Left kidney (tissue), 2 donors: ENCODE results near the gene ARAP1. TPM values are rescaled to one million over a fixed set of nuclear protein-coding genes. Genes with fewer than 3 reads are reported as not detected.

Source experiments
- DNase-seq: peaks from one replicate; pipeline ENCODE4 v3.0.0-alpha.2; 2013
- polyA plus RNA-seq: library from polyadenylated mRNA; unstranded; fragments of 120-200 nt; gene quantifications from one replicate; pipeline ENCODE4 v1.2.1, GENCODE V29; 2013; ENCODE audit not compliant: insufficient read length

Gene ARAP1
- polyA plus RNA-seq, 1 donor, result 69.2 TPM

GRCh38 chr11:72641522-72642042 is 110.6 kb downstream of the ARAP1 start:
- DNase-seq, result no peak

- DNase-seq, result no peak
Measured at GRCh38 chr11:72639502-72640375, 112.5 kb downstream of the ARAP1 start.

GRCh38 chr11:72637926-72638325 is 114.3 kb downstream of the ARAP1 start:
- no peak for DNase-seq

- no peak for DNase-seq
Measured at GRCh38 chr11:72637198-72637597, 115.0 kb downstream of the ARAP1 start.

GRCh38 chr11:72636376-72636775 is 115.8 kb downstream of the ARAP1 start:
- no peak for DNase-seq

- no peak for DNase-seq
Measured at GRCh38 chr11:72635933-72636332, 116.3 kb downstream of the ARAP1 start.

- no peak for DNase-seq
Measured at GRCh38 chr11:72635309-72635915, 116.8 kb downstream of the ARAP1 start.

Other genes with a start within 250 kb of the ARAP1 start
- gene PDE2A, start 78.0 kb downstream of the ARAP1 start, polyA plus RNA-seq, result 13.6 TPM
- gene STARD10, start 41.6 kb upstream of the ARAP1 start, polyA plus RNA-seq, result 66.4 TPM
- gene ATG16L2, start 62.0 kb upstream of the ARAP1 start, polyA plus RNA-seq, result 43.0 TPM